Measurements from ENCODE around the gene MAGEB3. TPM values are rescaled to one million over a fixed set of nuclear protein-coding genes. Genes with fewer than 3 reads are reported as not detected.

The MAGEB3 gene
- polyA plus RNA-seq, 3 donors = not detected

DNA sequence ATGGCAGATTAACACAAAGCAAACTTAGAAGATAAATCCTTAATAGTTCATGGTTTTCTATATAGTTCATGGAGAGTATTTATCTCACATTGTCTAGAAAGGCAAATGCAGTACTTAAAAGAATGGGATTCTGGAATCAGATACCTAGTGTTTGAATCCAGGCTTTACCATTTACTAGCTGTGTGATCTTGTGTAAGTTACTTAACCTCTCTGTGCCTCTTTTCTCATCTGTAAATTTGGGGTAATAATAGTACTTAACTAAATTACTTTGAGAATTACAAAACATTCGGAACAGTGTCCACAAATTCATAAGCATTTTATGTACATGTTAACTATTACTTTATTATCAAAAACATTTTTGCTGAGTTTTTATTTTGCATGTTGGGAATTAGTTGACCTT, 32.3 kb downstream of the MAGEB3 start:
- Histone ChIP-seq H2AFZ (ENCODE audit: insufficient read depth, low read depth, low read length, poor library complexity, severe bottlenecking) (no peak overlapping the region), H3K4me3 (replicated peaks in 1 of 3; ENCODE audit: low read depth in 2 of 3, low read length in 3 of 3) (no peak overlapping the region), H3K79me2 (ENCODE audit: insufficient read depth, low read length) (no peaks in the 10 kb centered on the region), H3K27ac (ENCODE audit: low read depth in 1 of 2, low read length in 2 of 2) (no peak overlapping the region), H4K20me1 (ENCODE audit: insufficient read depth, low read length) (no peaks in the 10 kb centered on the region), H3K9ac (ENCODE audit: insufficient read depth, low read length, poor library complexity, severe bottlenecking) (no peak overlapping the region), H3K4me1 (ENCODE audit: control insufficient read depth in 1 of 2, insufficient read depth in 2 of 2, low read length in 2 of 2) (no peaks in the 10 kb centered on the region), H3K4me2 (replicated peaks; ENCODE audit: extremely low read depth, low read length, poor library complexity, severe bottlenecking) (no peak overlapping the region), H3K9me3 (replicated peaks in 1 of 2; ENCODE audit: control insufficient read depth in 1 of 2, insufficient read depth in 1 of 2, low read length in 2 of 2) (no peaks in the 10 kb centered on the region), H3K27me3 (ENCODE audit: control insufficient read depth in 2 of 2, insufficient read depth in 2 of 2, low read length in 2 of 2) (peaks cover 0 to 2% of the 10 kb centered on the region in 2 donors), H3K36me3 (replicated peaks in 1 of 2; ENCODE audit: control insufficient read depth in 1 of 2, insufficient read depth in 2 of 2, low read length in 2 of 2) (no peaks in the 10 kb centered on the region)
- H3K36me3 Mint-ChIP-seq = no peaks in the 10 kb centered on the region
- no peak overlapping the region for H3K27ac Mint-ChIP-seq
- no CpG with 5 or more reads among the region's 1 CpG for WGBS (ENCODE audit: insufficient coverage)
- no peak overlapping the region for H3K4me3 Mint-ChIP-seq
- H3K4me1 Mint-ChIP-seq = no peaks in the 10 kb centered on the region
- intact Hi-C loops (cut with micrococcal nuclease) = no loop called here
- DNase-seq = no peak
- no peak for TF ChIP-seq CTCF (IDR thresholded peaks at IDR 0.05)
- H3K27me3 Mint-ChIP-seq (ENCODE audit: low read depth in 3 of 3) = peaks cover 0 to 5% (median 0%) of the 10 kb centered on the region in 3 donors
- no peaks in the 10 kb centered on the region for H3K9me3 Mint-ChIP-seq

- Mint-ChIP-seq H3K9me3 (peaks cover 0 to 5% (median 2%) of the 10 kb centered on the region in 7 donors), H3K4me1 (no peaks in the 10 kb centered on the region), H3K4me3 (no peak overlapping the region), H3K27me3 (ENCODE audit: low read depth in 3 of 3) (peaks cover 0 to 3% (median 2%) of the 10 kb centered on the region in 3 donors), H3K27ac (no peak overlapping the region), H3K36me3 (no peaks in the 10 kb centered on the region)
- Histone ChIP-seq H2AFZ (ENCODE audit: insufficient read depth, low read depth, low read length, poor library complexity, severe bottlenecking) (no peak overlapping the region), H3K27me3 (ENCODE audit: control insufficient read depth in 2 of 2, insufficient read depth in 2 of 2, low read length in 2 of 2) (peaks cover 0 to under 1% of the 10 kb centered on the region in 2 donors), H3K36me3 (replicated peaks in 1 of 2; ENCODE audit: control insufficient read depth in 1 of 2, insufficient read depth in 2 of 2, low read length in 2 of 2) (no peaks in the 10 kb centered on the region), H3K9ac (ENCODE audit: insufficient read depth, low read length, poor library complexity, severe bottlenecking) (no peak overlapping the region), H3K9me3 (replicated peaks in 1 of 2; ENCODE audit: control insufficient read depth in 1 of 2, insufficient read depth in 1 of 2, low read length in 2 of 2) (no peaks in the 10 kb centered on the region), H3K4me1 (ENCODE audit: control insufficient read depth in 1 of 2, insufficient read depth in 2 of 2, low read length in 2 of 2) (no peaks in the 10 kb centered on the region), H3K4me2 (replicated peaks; ENCODE audit: extremely low read depth, low read length, poor library complexity, severe bottlenecking) (no peak overlapping the region), H3K79me2 (ENCODE audit: insufficient read depth, low read length) (no peaks in the 10 kb centered on the region), H3K4me3 (replicated peaks in 1 of 3; ENCODE audit: low read depth in 2 of 3, low read length in 3 of 3) (no peak overlapping the region), H4K20me1 (ENCODE audit: insufficient read depth, low read length) (no peaks in the 10 kb centered on the region), H3K27ac (ENCODE audit: low read depth in 1 of 2, low read length in 2 of 2) (no peak overlapping the region)
- DNase-seq = no peak
- intact Hi-C loops (cut with micrococcal nuclease) = no loop called here
- WGBS (ENCODE audit: insufficient coverage) = 100% methylated on average over 2 of the region's 3 CpGs
- no peak for TF ChIP-seq CTCF (IDR thresholded peaks at IDR 0.05)
Measured at GRCh38 chrX:30270639-30271038, 40.2 kb downstream of the MAGEB3 start.
